Liver (tissue), 9 donors: ENCODE results near the gene ARID3A. TPM values are rescaled to one million over a fixed set of nuclear protein-coding genes. Genes with fewer than 3 reads are reported as not detected.

Source experiments
- DNase-seq: peaks from one replicate; pipeline ENCODE4 v3.0.0-alpha.2; 2017; ENCODE audit warnings: low spot score
- H3K27ac ChIP-seq, 2 donors: one replicate each; pipeline ENCODE4 v1.7.0; 2013; ENCODE audit warnings: inconsistent platforms in 2 of 2, low read length in 2 of 2, control low read depth in 1 of 2, low read depth in 1 of 2, mild to moderate bottlenecking in 1 of 2
- H3K27me3 ChIP-seq, 4 donors: one replicate each; pipeline versions ENCODE4 v1.6.1 to v1.7.0; 2013; ENCODE audit warnings: low read length in 3 of 4, inconsistent platforms in 1 of 4, mild to moderate bottlenecking in 1 of 4, moderate library complexity in 1 of 4; ENCODE audit not compliant: control insufficient read depth in 4 of 4, insufficient read depth in 4 of 4
- H3K36me3 ChIP-seq, 4 donors: one replicate each; pipeline versions ENCODE4 v1.6.1 to v1.7.0; 2013; ENCODE audit warnings: low read length in 3 of 4, mild to moderate bottlenecking in 3 of 4, low read depth in 1 of 4, moderate library complexity in 1 of 4; ENCODE audit not compliant: control insufficient read depth in 4 of 4, insufficient read depth in 3 of 4
- H3K4me1 ChIP-seq, 4 donors: one replicate each; pipeline versions ENCODE4 v1.6.1 to v1.7.0; 2013; ENCODE audit warnings: low read length in 3 of 4, mild to moderate bottlenecking in 3 of 4, moderate library complexity in 1 of 4; ENCODE audit not compliant: control insufficient read depth in 4 of 4, insufficient read depth in 4 of 4
- H3K4me3 ChIP-seq, 3 donors: one replicate each; pipeline versions ENCODE4 v1.6.1 to v1.7.0; 2013; ENCODE audit warnings: low read length in 3 of 3, control low read depth in 1 of 3, low read depth in 1 of 3, mild to moderate bottlenecking in 1 of 3
- H3K9ac ChIP-seq, 2 donors: one replicate each; pipeline ENCODE4 v1.7.0; 2013; ENCODE audit warnings: low read length in 2 of 2, mild to moderate bottlenecking in 2 of 2, moderate library complexity in 2 of 2, control low read depth in 1 of 2, low read depth in 1 of 2
- H3K9me3 ChIP-seq, 4 donors: one replicate each; pipeline versions ENCODE4 v1.6.1 to v1.7.0; 2013; ENCODE audit warnings: low read length in 3 of 4; ENCODE audit not compliant: control insufficient read depth in 4 of 4
- FOXA2 ChIP-seq: IDR thresholded peaks from 2 replicates; pipeline ENCODE4 v1.6.1; 2016; ENCODE audit warnings: antibody characterized with exemption
- HNF4A ChIP-seq, 2 donors: conservative IDR thresholded peaks; 2 replicates each; pipeline ENCODE4 v1.6.1; 2016; ENCODE audit warnings: antibody characterized with exemption in 2 of 2, mild to moderate bottlenecking in 2 of 2
- HNF4G ChIP-seq: IDR thresholded peaks from 2 replicates; pipeline ENCODE4 v1.6.1; 2016; ENCODE audit warnings: antibody characterized with exemption
- JUND ChIP-seq, 2 donors: IDR thresholded peaks; 2 replicates each; pipeline ENCODE4 v1.6.1; 2016; ENCODE audit warnings: antibody characterized with exemption in 2 of 2
- RAD21 ChIP-seq, 2 donors: IDR thresholded peaks; 2 replicates each; pipeline ENCODE4 v1.6.1; 2016; ENCODE audit warnings: antibody characterized with exemption in 2 of 2, mild to moderate bottlenecking in 2 of 2
- RXRA ChIP-seq, 2 donors: IDR thresholded peaks; 2 replicates each; pipeline ENCODE4 v1.6.1; 2017 to 2018; ENCODE audit warnings: antibody characterized with exemption in 2 of 2, mild to moderate bottlenecking in 1 of 2
- TAF1 ChIP-seq: conservative IDR thresholded peaks from 2 replicates; pipeline ENCODE4 v1.6.1; 2016; ENCODE audit warnings: antibody characterized with exemption, mild to moderate bottlenecking
- YY1 ChIP-seq: IDR thresholded peaks from 2 replicates; pipeline ENCODE4 v1.6.1; 2016; ENCODE audit warnings: antibody characterized with exemption, mild to moderate bottlenecking
- ZBTB33 ChIP-seq: IDR thresholded peaks from 2 replicates; pipeline ENCODE4 v1.6.1; 2016; ENCODE audit warnings: antibody characterized with exemption
- WGBS: extraction: QIAGEN DNeasy Blood & Tissue Kit; methylation state at CpG from one replicate; pipeline ENCODE4 v1.1.7; 2013; 5-methylcytosine and 5-hydroxymethylcytosine counted together
- polyA plus RNA-seq, 2 donors: library from polyadenylated mRNA; stranded (reverse) in 1 of 2; unstranded in 1 of 2; fragments of 200-250 nt in 1 of 2; fragments of >200 nt in 1 of 2; fragmentation: Nextera tagmentation in 1 of 2; extraction: Ambion mirVana in 1 of 2; gene quantifications; one replicate each; pipeline versions ENCODE4 v1.2.1 to v1.2.3, GENCODE V29; 2013 to 2015
- total RNA-seq, 2 donors: library from RNA; depleted of rRNA; stranded (reverse); fragments of >200 nt; gene quantifications; one replicate each; pipeline ENCODE4 v1.2.3, GENCODE V29; 2014
- TF ChIP-seq, protein P1 (sequence below): IDR thresholded peaks from 2 replicates; pipeline ENCODE4 v1.6.1; 2016; ENCODE audit warnings: antibody characterized with exemption
- TF ChIP-seq, protein P2 (sequence below): fragments of 150-350 bp; IDR thresholded peaks from 2 replicates; pipeline ENCODE4 v1.5.1; 2017; ENCODE audit warnings: improper control_type of control experiment, low read depth, low read length; ENCODE audit not compliant: missing input control
- TF ChIP-seq, protein P3 (sequence below): IDR thresholded peaks from 2 replicates; pipeline ENCODE4 v1.6.1; 2016; ENCODE audit warnings: antibody characterized with exemption
- TF ChIP-seq, protein P4 (sequence below): IDR thresholded peaks from 2 replicates; pipeline ENCODE4 v1.6.1; 2016; ENCODE audit warnings: antibody characterized with exemption, mild to moderate bottlenecking
- donor health status: healthy.
- donor health status: healthy.
- donor health status: healthy.
- donor health status: healthy.
- donor health status: healthy.

Gene ARID3A
- total and polyA plus RNA-seq, 4 donors: 0.74 to 42.4 (median 3.1) TPM

- Histone ChIP-seq H3K4me3 (no peak overlapping the region), H3K9ac (no peak overlapping the region), H3K4me1 (peaks cover 18 to 53% (median 31%) of the 10 kb centered on the region in 4 donors), H3K27ac (no peak overlapping the region), H3K9me3 (no peaks in the 10 kb centered on the region), H3K36me3 (no peaks in the 10 kb centered on the region), H3K27me3 (no peaks in the 10 kb centered on the region)
- no peak for DNase-seq
- no peak for TF ChIP-seq RAD21 (IDR thresholded peaks at IDR 0.05)
- no peak for TF ChIP-seq YY1
- TF ChIP-seq, protein P1, sequence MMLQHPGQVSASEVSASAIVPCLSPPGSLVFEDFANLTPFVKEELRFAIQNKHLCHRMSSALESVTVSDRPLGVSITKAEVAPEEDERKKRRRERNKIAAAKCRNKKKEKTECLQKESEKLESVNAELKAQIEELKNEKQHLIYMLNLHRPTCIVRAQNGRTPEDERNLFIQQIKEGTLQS: no peak
- TF ChIP-seq RXRA (IDR thresholded peaks at IDR 0.05): no peak
- WGBS: 96% methylated on average over 51 of the region's 51 CpGs
Measured at GRCh38 chr19:929203-929890, 3.5 kb downstream of the ARID3A start.

- H3K9me3 ChIP-seq: no peaks in the 10 kb centered on the region
- no peaks in the 10 kb centered on the region for H3K36me3 ChIP-seq
- no peak for DNase-seq
- peaks cover 18 to 54% (median 32%) of the 10 kb centered on the region in 4 donors for H3K4me1 ChIP-seq
- TF ChIP-seq HNF4G: no peak
- no peak for TF ChIP-seq FOXA2
- WGBS: 94% methylated on average over 6 of the region's 6 CpGs
- no peak overlapping the region for H3K9ac ChIP-seq
- H3K27ac ChIP-seq: no peak overlapping the region
- H3K4me3 ChIP-seq: no peak overlapping the region
- H3K27me3 ChIP-seq: no peaks in the 10 kb centered on the region
Measured at GRCh38 chr19:929891-930258, 4.0 kb downstream of the ARID3A start.

GRCh38 chr19:931860-932647 is 6.2 kb downstream of the ARID3A start:
- H3K9ac ChIP-seq: no peak overlapping the region
- H3K27ac ChIP-seq: no peak overlapping the region
- 93% methylated on average over 32 of the region's 32 CpGs for WGBS
- TF ChIP-seq YY1 (no peak), RAD21 (IDR thresholded peaks at IDR 0.05) (no peak), ZBTB33 (no peak), TAF1 (no peak), FOXA2 (no peak), HNF4A (conservative IDR thresholded peaks at IDR 0.05) (no peak), JUND (IDR thresholded peaks at IDR 0.05) (no peak), RXRA (IDR thresholded peaks at IDR 0.05) (no peak), HNF4G (no peak)
- TF ChIP-seq, protein P2, sequence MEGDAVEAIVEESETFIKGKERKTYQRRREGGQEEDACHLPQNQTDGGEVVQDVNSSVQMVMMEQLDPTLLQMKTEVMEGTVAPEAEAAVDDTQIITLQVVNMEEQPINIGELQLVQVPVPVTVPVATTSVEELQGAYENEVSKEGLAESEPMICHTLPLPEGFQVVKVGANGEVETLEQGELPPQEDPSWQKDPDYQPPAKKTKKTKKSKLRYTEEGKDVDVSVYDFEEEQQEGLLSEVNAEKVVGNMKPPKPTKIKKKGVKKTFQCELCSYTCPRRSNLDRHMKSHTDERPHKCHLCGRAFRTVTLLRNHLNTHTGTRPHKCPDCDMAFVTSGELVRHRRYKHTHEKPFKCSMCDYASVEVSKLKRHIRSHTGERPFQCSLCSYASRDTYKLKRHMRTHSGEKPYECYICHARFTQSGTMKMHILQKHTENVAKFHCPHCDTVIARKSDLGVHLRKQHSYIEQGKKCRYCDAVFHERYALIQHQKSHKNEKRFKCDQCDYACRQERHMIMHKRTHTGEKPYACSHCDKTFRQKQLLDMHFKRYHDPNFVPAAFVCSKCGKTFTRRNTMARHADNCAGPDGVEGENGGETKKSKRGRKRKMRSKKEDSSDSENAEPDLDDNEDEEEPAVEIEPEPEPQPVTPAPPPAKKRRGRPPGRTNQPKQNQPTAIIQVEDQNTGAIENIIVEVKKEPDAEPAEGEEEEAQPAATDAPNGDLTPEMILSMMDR: no peak
- TF ChIP-seq, protein P3, sequence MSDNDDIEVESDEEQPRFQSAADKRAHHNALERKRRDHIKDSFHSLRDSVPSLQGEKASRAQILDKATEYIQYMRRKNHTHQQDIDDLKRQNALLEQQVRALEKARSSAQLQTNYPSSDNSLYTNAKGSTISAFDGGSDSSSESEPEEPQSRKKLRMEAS: no peak
- TF ChIP-seq, protein P4, sequence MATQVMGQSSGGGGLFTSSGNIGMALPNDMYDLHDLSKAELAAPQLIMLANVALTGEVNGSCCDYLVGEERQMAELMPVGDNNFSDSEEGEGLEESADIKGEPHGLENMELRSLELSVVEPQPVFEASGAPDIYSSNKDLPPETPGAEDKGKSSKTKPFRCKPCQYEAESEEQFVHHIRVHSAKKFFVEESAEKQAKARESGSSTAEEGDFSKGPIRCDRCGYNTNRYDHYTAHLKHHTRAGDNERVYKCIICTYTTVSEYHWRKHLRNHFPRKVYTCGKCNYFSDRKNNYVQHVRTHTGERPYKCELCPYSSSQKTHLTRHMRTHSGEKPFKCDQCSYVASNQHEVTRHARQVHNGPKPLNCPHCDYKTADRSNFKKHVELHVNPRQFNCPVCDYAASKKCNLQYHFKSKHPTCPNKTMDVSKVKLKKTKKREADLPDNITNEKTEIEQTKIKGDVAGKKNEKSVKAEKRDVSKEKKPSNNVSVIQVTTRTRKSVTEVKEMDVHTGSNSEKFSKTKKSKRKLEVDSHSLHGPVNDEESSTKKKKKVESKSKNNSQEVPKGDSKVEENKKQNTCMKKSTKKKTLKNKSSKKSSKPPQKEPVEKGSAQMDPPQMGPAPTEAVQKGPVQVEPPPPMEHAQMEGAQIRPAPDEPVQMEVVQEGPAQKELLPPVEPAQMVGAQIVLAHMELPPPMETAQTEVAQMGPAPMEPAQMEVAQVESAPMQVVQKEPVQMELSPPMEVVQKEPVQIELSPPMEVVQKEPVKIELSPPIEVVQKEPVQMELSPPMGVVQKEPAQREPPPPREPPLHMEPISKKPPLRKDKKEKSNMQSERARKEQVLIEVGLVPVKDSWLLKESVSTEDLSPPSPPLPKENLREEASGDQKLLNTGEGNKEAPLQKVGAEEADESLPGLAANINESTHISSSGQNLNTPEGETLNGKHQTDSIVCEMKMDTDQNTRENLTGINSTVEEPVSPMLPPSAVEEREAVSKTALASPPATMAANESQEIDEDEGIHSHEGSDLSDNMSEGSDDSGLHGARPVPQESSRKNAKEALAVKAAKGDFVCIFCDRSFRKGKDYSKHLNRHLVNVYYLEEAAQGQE: no peak
- TF ChIP-seq, protein P1: no peak
- H3K4me3 ChIP-seq: no peak overlapping the region
- peaks cover 23 to 51% (median 32%) of the 10 kb centered on the region in 4 donors for H3K4me1 ChIP-seq
- H3K9me3 ChIP-seq: no peaks in the 10 kb centered on the region
- DNase-seq: no peak
- H3K36me3 ChIP-seq: no peaks in the 10 kb centered on the region
- H3K27me3 ChIP-seq: no peaks in the 10 kb centered on the region
